NCI-H1105 (cell line): ENCODE data around the gene ANO2.

Source experiments
- DNase-seq: peaks from one replicate; lab custom pipeline; 2025; lab: John Stamatoyannopoulos, UW

Gene ANO2

GRCh38 chr12:5619628-5620027, 325.4 kb downstream of the ANO2 start:
- DNase-seq = no peak

- no peak for DNase-seq
Observed at GRCh38 chr12:5616854-5617253, 328.2 kb downstream of the ANO2 start.

GRCh38 chr12:5615760-5616159, 329.3 kb downstream of the ANO2 start:
- no peak for DNase-seq

GRCh38 chr12:5614256-5614655, 330.8 kb downstream of the ANO2 start:
- DNase-seq = no peak

GRCh38 chr12:5612556-5613410, 332.3 kb downstream of the ANO2 start:
- DNase-seq = no peak

GRCh38 chr12:5611162-5611561, 333.9 kb downstream of the ANO2 start:
- no peak for DNase-seq

- no peak for DNase-seq
Observed at GRCh38 chr12:5599378-5599777, 345.7 kb downstream of the ANO2 start.

- DNase-seq = no peak
Observed at GRCh38 chr12:5593998-5594397, 351.1 kb downstream of the ANO2 start.

GRCh38 chr12:5593086-5593485, 352.0 kb downstream of the ANO2 start:
- no peak for DNase-seq

- DNase-seq = no peak
Observed at GRCh38 chr12:5592310-5592709, 352.7 kb downstream of the ANO2 start.

- DNase-seq = no peak
Observed at GRCh38 chr12:5590316-5590715, 354.7 kb downstream of the ANO2 start.

- no peak for DNase-seq
Observed at GRCh38 chr12:5589054-5589453, 356.0 kb downstream of the ANO2 start.

- DNase-seq = no peak
Observed at GRCh38 chr12:5588591-5588990, 356.5 kb downstream of the ANO2 start.

- no peak for DNase-seq
Observed at GRCh38 chr12:5588176-5588575, 356.9 kb downstream of the ANO2 start.

GRCh38 chr12:5587711-5588121, 357.3 kb downstream of the ANO2 start:
- no peak for DNase-seq

GRCh38 chr12:5586201-5586600, 358.9 kb downstream of the ANO2 start:
- DNase-seq = no peak

- no peak for DNase-seq
Observed at GRCh38 chr12:5585178-5585577, 359.9 kb downstream of the ANO2 start.

GRCh38 chr12:5584412-5585175, 360.5 kb downstream of the ANO2 start:
- no peak for DNase-seq

GRCh38 chr12:5582541-5582940, 362.5 kb downstream of the ANO2 start:
- DNase-seq = no peak

- DNase-seq = no peak
Observed at GRCh38 chr12:5582018-5582417, 363.0 kb downstream of the ANO2 start.

GRCh38 chr12:5581616-5582015, 363.4 kb downstream of the ANO2 start:
- DNase-seq = no peak

GRCh38 chr12:5581019-5581418, 364.0 kb downstream of the ANO2 start:
- DNase-seq = no peak

- DNase-seq = no peak
Observed at GRCh38 chr12:5578775-5579174, 366.3 kb downstream of the ANO2 start.
